ENCODE results near the gene TMEM178A. TPM values are rescaled to one million over a fixed set of nuclear protein-coding genes. Genes with fewer than 3 reads are reported as not detected.

Gene TMEM178A
- total and polyA plus RNA-seq, 2 of the 8 experiments (the other 6 are each of a cell fraction or from before 2014, with no cell fraction given), result 11.2 to 14.9 TPM

- DNase-seq (ENCODE audit: low read depth in 1 of 2, low spot score in 2 of 2), result no peak
- TF ChIP-seq KDM1A (IDR thresholded peaks at IDR 0.05; ENCODE audit: borderline replicate concordance, low read length), result no peak
- no peak for TF ChIP-seq EGR1 (IDR thresholded peaks at IDR 0.05; ENCODE audit: borderline replicate concordance, low read depth, low read length)
- TF ChIP-seq GTF2F1 (IDR thresholded peaks at IDR 0.05; ENCODE audit: borderline replicate concordance, low read depth, low read length), result no peak
- no peak for TF ChIP-seq POU5F1 (IDR thresholded peaks at IDR 0.05; ENCODE audit: low read depth, low read length)
- no peak for TF ChIP-seq SP1 (IDR thresholded peaks at IDR 0.05; ENCODE audit: low read depth, low read length)
- TF ChIP-seq SIN3A (conservative IDR thresholded peaks at IDR 0.05 in 1 of 2, IDR thresholded peaks at IDR 0.05 in 1 of 2; ENCODE audit: low read depth in 1 of 2, low read length in 2 of 2), result no peak
- TF ChIP-seq USF2 (IDR thresholded peaks at IDR 0.05; ENCODE audit: low read length), result no peak
- TF ChIP-seq MAX (IDR thresholded peaks at IDR 0.05), result no peak
- TF ChIP-seq EP300 (IDR thresholded peaks at IDR 0.05; ENCODE audit: borderline replicate concordance in 1 of 2, low read depth in 2 of 2, low read length in 2 of 2), result no peak
- no peak for TF ChIP-seq HDAC2 (IDR thresholded peaks at IDR 0.05; ENCODE audit: borderline replicate concordance in 1 of 2, low read depth in 2 of 2, low read length in 2 of 2)
- TF ChIP-seq YY1 (IDR thresholded peaks at IDR 0.05; ENCODE audit: low read depth, low read length), result no peak
- no peak for TF ChIP-seq KDM5A (IDR thresholded peaks at IDR 0.05; ENCODE audit: low read length)
- TF ChIP-seq FOSL1 (IDR thresholded peaks at IDR 0.05; ENCODE audit: insufficient read depth, low read depth, low read length), result no peak
- no peak for TF ChIP-seq CEBPB (IDR thresholded peaks at IDR 0.05; ENCODE audit: low read depth, low read length)
These were observed 17.1 kb upstream of the TMEM178A start for GRCh38 chr2:39648580-39648979.

More at GRCh38 chr2:39648580-39648979, 17.1 kb upstream of the TMEM178A start:
- ChIA-PET POLR2A (ENCODE audit: partially characterized antibody) (no interaction called here), CTCF (ENCODE audit: partially characterized antibody) (interaction anchor here (0.6 to 0.9 kb wide), 2 partner anchors 29 to 81 kb away, joined by 4 to 6 read pairs; no protein-coding TSS in a partner anchor)
- Histone ChIP-seq H4K8ac (ENCODE audit: extremely low read depth, insufficient read depth, low read length) (no peak overlapping the region), H3K23ac (ENCODE audit: insufficient read length) (no peak overlapping the region), H3K56ac (replicated peaks; ENCODE audit: insufficient read length, low read depth, low read length) (no peak overlapping the region), H2BK12ac (ENCODE audit: low read depth, low read length) (no peak overlapping the region), H3K4me1 (replicated peaks in 1 of 4; ENCODE audit: control insufficient read depth in 3 of 4, insufficient read depth in 4 of 4, low read length in 3 of 4) (peaks cover 0 to 9% (median 5%) of the 10 kb centered on the region in 4 experiments; a peak in 3 of 7 replicates), H3K4me2 (ENCODE audit: insufficient read depth in 1 of 2, low read depth in 2 of 2, low read length in 2 of 2) (no peak overlapping the region), H3K9me3 (ENCODE audit: insufficient read depth in 2 of 2, low read depth in 1 of 2, low read length in 1 of 2) (no peaks in the 10 kb centered on the region), H3K27ac (ENCODE audit: low read depth, low read length) (no peak overlapping the region), H3K14ac (ENCODE audit: insufficient read length) (no peak overlapping the region), H4K20me1 (replicated peaks in 1 of 2; ENCODE audit: control insufficient read depth in 1 of 2, insufficient read depth in 2 of 2, low read length in 2 of 2) (no peaks in the 10 kb centered on the region), H2BK15ac (ENCODE audit: low read length) (no peak overlapping the region), H2BK5ac (ENCODE audit: low read depth, low read length) (no peak overlapping the region), H2AK5ac (ENCODE audit: low read depth, low read length) (no peak overlapping the region), H3K18ac (ENCODE audit: extremely low read depth, low read length) (no peak overlapping the region), H4K91ac (replicated peaks; ENCODE audit: insufficient read length, low read length) (no peak overlapping the region), H3K23me2 (ENCODE audit: low read depth, low read length) (no peaks in the 10 kb centered on the region), H2BK20ac (ENCODE audit: low read length) (no peak overlapping the region), H3K36me3 (ENCODE audit: control insufficient read depth in 2 of 4, insufficient read depth in 4 of 4, low read length in 3 of 4) (no peaks in the 10 kb centered on the region), H2AFZ (ENCODE audit: low read length) (no peak overlapping the region), H3K79me2 (ENCODE audit: control insufficient read depth in 1 of 2, insufficient read depth in 2 of 2, low read length in 2 of 2) (no peaks in the 10 kb centered on the region), H3K4ac (replicated peaks; ENCODE audit: insufficient read length, low read depth, low read length) (no peak overlapping the region), H2BK120ac (replicated peaks; ENCODE audit: low read depth, low read length) (no peak overlapping the region), H3K9ac (replicated peaks in 1 of 4; ENCODE audit: extremely low read depth in 1 of 4, low read depth in 3 of 4, low read length in 3 of 4) (no peak overlapping the region), H3K4me3 (ENCODE audit: extremely low read depth in 1 of 4, insufficient read depth in 2 of 4, low read depth in 3 of 4, low read length in 4 of 4) (no peak overlapping the region), H4K5ac (ENCODE audit: insufficient read length, low read depth, low read length) (no peak overlapping the region), H3K27me3 (replicated peaks in 1 of 4; ENCODE audit: control insufficient read depth in 3 of 4, extremely low read depth in 1 of 4, insufficient read depth in 3 of 4, low read length in 3 of 4) (no peaks in the 10 kb centered on the region), H3K79me1 (ENCODE audit: low read depth, low read length) (no peaks in the 10 kb centered on the region)
- FAIRE-seq, result no peak

Data from H1 (cell line).